SJCRH30 (cell line): Measurements from ENCODE around the gene COX7A1. TPM values are rescaled to one million over a fixed set of nuclear protein-coding genes. Genes with fewer than 3 reads are reported as not detected.
"Not testable (repeated sequence)": the region's sequence is repeated elsewhere in the genome, so short reads cannot be mapped to it uniquely, and the experiment has no call there.

Experiments used
- DNase-seq, 2 experiments: peaks; one replicate each; pipeline ENCODE4 v3.0.0-alpha.2; 2015 to 2020
- H3K27ac ChIP-seq: fragments of 250-450 bp; sonication (Bioruptor Pico); 2 replicates; pipeline ENCODE4 v1.5.1; 2020; ENCODE audit warnings: mild to moderate bottlenecking, moderate library complexity
- H3K27me3 ChIP-seq: fragments of 250-450 bp; sonication (Bioruptor Pico); 2 replicates; pipeline ENCODE4 v1.5.1; 2020; ENCODE audit warnings: mild to moderate bottlenecking, moderate library complexity
- H3K36me3 ChIP-seq: fragments of 250-450 bp; sonication (Bioruptor Pico); 2 replicates; pipeline ENCODE4 v1.5.1; 2020; ENCODE audit warnings: mild to moderate bottlenecking, moderate library complexity
- H3K4me1 ChIP-seq: fragments of 250-450 bp; sonication (Bioruptor Pico); 2 replicates; pipeline ENCODE4 v1.5.1; 2020; ENCODE audit warnings: mild to moderate bottlenecking, moderate library complexity
- H3K4me3 ChIP-seq: fragments of 250-450 bp; sonication (Bioruptor Pico); 2 replicates; pipeline ENCODE4 v1.5.1; 2020; ENCODE audit warnings: mild to moderate bottlenecking, moderate library complexity
- H3K9me3 ChIP-seq: fragments of 250-450 bp; sonication (Bioruptor Pico); replicated peaks from 2 replicates; pipeline ENCODE4 v1.5.1; 2020; ENCODE audit warnings: mild to moderate bottlenecking, moderate library complexity
- total RNA-seq: library from RNA; depleted of rRNA; stranded (reverse); fragments of >200 nt; shearing (Covaris generic); gene quantifications from 2 replicates; pipeline ENCODE4 v1.2.3, GENCODE V29; 2014

Gene COX7A1
- total RNA-seq, 1 experiment from 2014 or later, result not detected

GRCh38 chr19:36134867-36135266 lies 17.4 kb downstream of the COX7A1 start:
- DNase-seq, H3K4me3 ChIP-seq, H3K27ac ChIP-seq, H3K9me3 ChIP-seq, H3K27me3 ChIP-seq, H3K36me3 ChIP-seq, H3K4me1 ChIP-seq: not testable (repeated sequence)

- H3K4me3 ChIP-seq, H3K27me3 ChIP-seq, H3K4me1 ChIP-seq, DNase-seq, H3K9me3 ChIP-seq, H3K27ac ChIP-seq, H3K36me3 ChIP-seq: not testable (repeated sequence)
Observed at GRCh38 chr19:36131221-36131620, 21.0 kb downstream of the COX7A1 start.

GRCh38 chr19:36128392-36128736 lies 23.9 kb downstream of the COX7A1 start:
- H3K9me3 ChIP-seq, result no peaks in the 10 kb centered on the region
- no peak for DNase-seq
- peak overlapping the region; percentile 53 for H3K4me3 ChIP-seq
- H3K27me3 ChIP-seq, result no peaks in the 10 kb centered on the region
- no peaks in the 10 kb centered on the region for H3K4me1 ChIP-seq
- peak overlapping the region; percentile 56 for H3K27ac ChIP-seq
- peaks cover 9% of the 10 kb centered on the region; the same call in 1 of the 2 replicates for H3K36me3 ChIP-seq

GRCh38 chr19:36125557-36125956 lies 26.7 kb downstream of the COX7A1 start:
- DNase-seq, result no peak
- no peaks in the 10 kb centered on the region for H3K9me3 ChIP-seq
- H3K36me3 ChIP-seq, result peaks cover 12% of the 10 kb centered on the region; the same call in 1 of the 2 replicates
- H3K27me3 ChIP-seq, result no peaks in the 10 kb centered on the region
- no peak overlapping the region for H3K4me3 ChIP-seq
- H3K4me1 ChIP-seq, result no peaks in the 10 kb centered on the region
- H3K27ac ChIP-seq, result no peak overlapping the region

GRCh38 chr19:36121486-36122124 lies 30.6 kb downstream of the COX7A1 start:
- no peaks in the 10 kb centered on the region for H3K9me3 ChIP-seq
- H3K27me3 ChIP-seq, result no peaks in the 10 kb centered on the region
- no peaks in the 10 kb centered on the region for H3K4me1 ChIP-seq
- H3K36me3 ChIP-seq, result peaks cover 18% of the 10 kb centered on the region; the same call in 1 of the 2 replicates
- no peak for DNase-seq
- no peak overlapping the region for H3K27ac ChIP-seq
- no peak overlapping the region for H3K4me3 ChIP-seq

GRCh38 chr19:36120984-36121358 lies 31.3 kb downstream of the COX7A1 start:
- Histone ChIP-seq H3K27me3 (no peaks in the 10 kb centered on the region), H3K4me1 (no peaks in the 10 kb centered on the region), H3K27ac (no peak overlapping the region), H3K36me3 (peaks cover 18% of the 10 kb centered on the region; the same call in 1 of the 2 replicates), H3K9me3 (no peaks in the 10 kb centered on the region), H3K4me3 (no peak overlapping the region)
- no peak for DNase-seq

- Histone ChIP-seq H3K27ac (no peak overlapping the region), H3K9me3 (no peaks in the 10 kb centered on the region), H3K4me1 (no peaks in the 10 kb centered on the region), H3K36me3 (peaks cover 18% of the 10 kb centered on the region; the same call in 1 of the 2 replicates), H3K4me3 (no peak overlapping the region), H3K27me3 (no peaks in the 10 kb centered on the region)
- DNase-seq, result peak in 1 of 2 experiments; percentile 39
Observed at GRCh38 chr19:36120092-36120983, 31.9 kb downstream of the COX7A1 start.

- Histone ChIP-seq H3K27me3 (no peaks in the 10 kb centered on the region), H3K4me3 (peak overlapping the region; percentile 65), H3K36me3 (peaks cover 16% of the 10 kb centered on the region), H3K9me3 (no peaks in the 10 kb centered on the region), H3K4me1 (peaks cover 13% of the 10 kb centered on the region), H3K27ac (no peak overlapping the region; the same call in 1 of the 2 replicates)
- DNase-seq, result no peak
Observed at GRCh38 chr19:36116344-36116637, 36.0 kb downstream of the COX7A1 start.

- H3K9me3 ChIP-seq, result no peaks in the 10 kb centered on the region
- H3K36me3 ChIP-seq, result peaks cover 16% of the 10 kb centered on the region
- H3K4me3 ChIP-seq, result peak within 1 kb of the TSS; percentile 65
- H3K27ac ChIP-seq, result peak within 1 kb of the TSS; percentile 82
- H3K27me3 ChIP-seq, result no peaks in the 10 kb centered on the region
- H3K4me1 ChIP-seq, result peaks cover 18% of the 10 kb centered on the region
- no peak for DNase-seq
Observed at GRCh38 chr19:36115453-36116343, 36.5 kb downstream of the COX7A1 start, which contains the start of gene TBCB. TSS of gene TBCB (plus strand) at chr19:36115468. CDS start at chr19:36115561, 93 bp downstream.

- Histone ChIP-seq H3K27ac (peak within 1 kb of the TSS; percentile 82), H3K4me1 (peaks cover 22% of the 10 kb centered on the region), H3K9me3 (no peaks in the 10 kb centered on the region), H3K27me3 (no peaks in the 10 kb centered on the region), H3K4me3 (peak within 1 kb of the TSS; percentile 65), H3K36me3 (peaks cover 16% of the 10 kb centered on the region; the same call in 1 of the 2 replicates)
- peak; percentile 100 for DNase-seq
Observed at GRCh38 chr19:36114721-36115452, 37.4 kb downstream of the COX7A1 start, which contains the start of gene POLR2I. TSS of gene POLR2I (minus strand) at chr19:36114875. CDS start at chr19:36114856, 19 bp downstream.

- Histone ChIP-seq H3K27me3 (no peaks in the 10 kb centered on the region), H3K27ac (peak overlapping the region; percentile 82), H3K9me3 (no peaks in the 10 kb centered on the region), H3K4me1 (peaks cover 22% of the 10 kb centered on the region), H3K4me3 (peak overlapping the region; percentile 65), H3K36me3 (peaks cover 16% of the 10 kb centered on the region; the same call in 1 of the 2 replicates)
- peak; percentile 66 to 69 for DNase-seq
Observed at GRCh38 chr19:36113894-36114720, 38.1 kb downstream of the COX7A1 start.

- Histone ChIP-seq H3K4me3 (peak overlapping the region; percentile 65), H3K36me3 (peaks cover 16% of the 10 kb centered on the region; the same call in 1 of the 2 replicates)
Observed at GRCh38 chr19:36113425-36113824, 38.8 kb downstream of the COX7A1 start.

GRCh38 chr19:36112678-36113077 lies 39.6 kb downstream of the COX7A1 start:
- Histone ChIP-seq H3K36me3 (peaks cover 11% of the 10 kb centered on the region; the same call in 1 of the 2 replicates), H3K27ac (no peak overlapping the region), H3K27me3 (no peaks in the 10 kb centered on the region), H3K4me3 (no peak overlapping the region), H3K9me3 (no peaks in the 10 kb centered on the region), H3K4me1 (peaks cover 22% of the 10 kb centered on the region)
- no peak for DNase-seq

More at GRCh38 chr19:36113425-36113824, 38.8 kb downstream of the COX7A1 start:
- DNase-seq, result no peak
- H3K27me3 ChIP-seq, result no peaks in the 10 kb centered on the region
- no peak overlapping the region for H3K27ac ChIP-seq
- peaks cover 22% of the 10 kb centered on the region for H3K4me1 ChIP-seq
- no peaks in the 10 kb centered on the region for H3K9me3 ChIP-seq
